ACHN (cell line): Measurements from ENCODE around the gene SLC5A3.

Source experiments
- DNase-seq: peaks from one replicate; pipeline ENCODE4 v3.0.0-alpha.2; 2015
- in situ Hi-C: cut with HindIII; loops from 2 replicates; pipeline ENCODE4 v1.10.0; 2017; ENCODE audit warnings: low sequenced_read_pairs, low pct_ligation_motif_present, low pct_unique_long_range_greater_than_20kb

SLC5A3 gene

GRCh38 chr21:34055615-34056014 is 17.8 kb upstream of the SLC5A3 start:
- in situ Hi-C loops = no loop called here
- DNase-seq = no peak

GRCh38 chr21:34061983-34062382 is 11.4 kb upstream of the SLC5A3 start:
- peak; percentile 4 for DNase-seq
- in situ Hi-C loops = no loop called here

- no peak for DNase-seq
- in situ Hi-C loops = no loop called here
These were observed 8.4 kb upstream of the SLC5A3 start for GRCh38 chr21:34065027-34065426.

DNA sequence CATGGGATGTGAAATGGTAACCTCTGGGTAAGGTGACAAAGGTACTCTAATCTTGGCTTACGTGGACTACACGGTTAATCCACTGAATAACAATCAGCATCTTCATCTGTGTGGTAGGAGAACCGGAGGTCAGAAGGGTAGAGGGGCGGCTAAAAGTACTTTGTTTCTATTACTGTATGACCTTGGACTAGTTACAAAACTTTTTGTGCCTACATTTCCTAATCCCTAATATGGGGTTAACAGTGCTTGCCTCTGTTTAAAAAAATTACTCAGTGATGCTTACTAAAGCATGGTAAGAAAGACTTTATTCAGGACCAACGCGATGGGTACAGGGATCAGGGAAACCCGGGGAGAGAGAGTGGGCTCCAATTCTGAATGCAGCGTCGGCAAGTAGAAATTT is 1.7 kb upstream of the SLC5A3 start:
- DNase-seq = no peak
- in situ Hi-C loops = no loop called here

DNA sequence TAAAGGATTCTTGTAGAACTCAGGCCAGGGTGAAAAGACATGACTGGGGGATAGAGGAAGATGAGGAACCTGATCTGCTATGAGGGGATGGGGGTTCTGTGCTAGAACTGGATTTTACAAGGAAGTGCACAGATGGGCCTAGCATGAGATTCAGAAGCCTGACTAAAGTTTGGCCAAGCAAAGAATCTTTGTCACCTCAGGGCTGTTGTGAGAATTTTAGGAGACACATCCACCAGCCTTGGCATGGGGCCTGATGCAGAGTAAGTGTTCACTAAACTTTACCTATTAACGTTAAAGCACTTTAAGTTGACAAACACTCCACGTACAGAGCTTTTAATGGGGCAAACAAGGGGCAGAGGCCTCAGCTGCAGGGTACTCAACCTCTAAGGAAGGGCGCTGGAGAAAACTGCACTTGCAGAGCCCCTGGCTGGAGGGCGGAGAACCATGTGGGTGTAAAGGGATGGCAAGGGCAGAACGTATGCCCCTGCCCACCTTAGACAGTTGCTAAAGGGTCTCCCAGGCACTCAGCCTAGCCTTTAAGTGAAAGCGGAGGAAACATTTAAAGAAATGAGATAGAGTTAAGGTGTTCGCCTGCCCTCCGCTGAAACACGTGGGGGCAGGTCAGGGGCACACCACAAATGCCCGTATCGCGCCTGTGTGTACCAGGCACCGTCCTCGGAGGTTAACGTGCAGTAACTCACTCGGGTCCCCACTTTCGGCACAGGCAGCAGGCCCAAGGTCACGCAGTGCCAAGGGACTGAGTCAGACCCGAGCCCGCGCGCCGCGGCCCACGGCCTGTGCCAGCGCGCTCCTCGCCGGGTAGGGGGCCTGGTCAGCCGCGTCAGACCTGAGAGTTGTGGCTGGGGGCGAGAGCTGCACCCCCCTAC is 990 bp upstream of the SLC5A3 start:
- no peak for DNase-seq
- in situ Hi-C loops = no loop called here

DNA sequence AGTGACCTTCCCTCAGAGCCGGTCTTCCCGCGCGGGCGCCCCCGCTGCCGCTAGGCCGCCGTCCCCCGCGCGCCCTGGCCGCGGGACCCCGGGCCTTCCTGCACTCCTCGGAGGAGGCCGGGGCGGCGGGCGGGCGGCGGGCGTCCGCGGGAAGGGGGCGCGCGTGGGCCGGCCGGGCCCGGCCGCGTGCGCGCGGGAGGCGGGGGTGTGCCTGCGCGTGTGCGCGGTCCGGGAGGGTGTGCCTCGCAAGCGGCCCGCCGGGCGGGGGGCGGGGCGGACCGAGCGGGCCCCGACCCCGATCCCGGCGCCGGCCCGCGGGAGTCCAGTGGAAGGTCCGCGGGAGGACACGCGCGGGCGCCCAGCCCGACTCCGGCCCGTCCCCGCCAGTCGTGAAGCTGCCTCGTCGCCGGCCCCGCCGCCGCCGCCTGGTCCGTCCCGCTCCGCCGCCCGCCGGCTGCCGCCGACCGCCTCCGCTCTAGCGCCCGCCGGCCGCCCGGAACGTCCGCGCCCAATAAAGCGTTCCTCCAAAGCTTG is 438 bp downstream of the SLC5A3 start:
- DNase-seq = peak; percentile 26
- in situ Hi-C loops = no loop called here

DNA sequence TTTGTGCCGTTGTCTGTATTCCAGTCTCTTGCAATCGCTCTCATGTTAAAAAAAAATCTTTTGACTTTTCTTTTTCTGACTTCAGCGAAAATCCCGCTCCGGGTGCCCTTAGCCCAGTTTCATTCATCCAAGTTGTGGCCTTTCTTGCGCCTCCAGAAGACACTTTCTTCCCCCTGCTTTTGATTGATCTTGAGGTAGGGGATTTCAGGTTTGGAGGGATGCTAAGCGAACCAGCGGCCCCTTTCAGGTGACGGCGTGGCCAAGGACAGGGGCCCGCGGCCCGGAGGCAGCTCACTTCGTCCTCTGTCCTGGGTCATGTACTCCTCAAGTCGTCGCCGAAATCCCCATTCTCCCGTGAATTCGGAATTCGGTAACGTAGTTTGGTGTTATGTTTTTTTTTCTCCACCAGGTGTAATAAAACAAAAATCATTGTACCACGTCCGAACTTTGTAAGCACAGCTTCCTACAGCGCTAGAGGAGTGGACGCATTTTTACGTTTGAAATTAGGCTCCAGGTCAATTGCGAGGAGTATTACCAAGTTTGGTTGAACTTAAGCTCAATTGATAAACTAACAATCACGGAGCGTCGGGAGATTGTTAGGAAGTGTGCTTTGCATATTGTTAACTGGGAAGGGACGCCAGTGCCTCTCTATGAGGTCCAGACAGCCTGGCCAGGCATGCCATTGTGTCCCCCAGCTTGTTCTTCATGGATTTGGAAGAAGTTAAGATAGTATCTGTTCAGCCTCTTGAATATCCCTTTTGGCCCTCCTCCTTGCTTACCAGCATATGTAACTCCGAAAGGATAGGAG is 1.1 kb downstream of the SLC5A3 start:
- in situ Hi-C loops = no loop called here

GRCh38 chr21:34075091-34075425 is 1.7 kb downstream of the SLC5A3 start:
- DNase-seq = no peak
- in situ Hi-C loops = no loop called here

More for the DNA sequence above, 1.1 kb downstream of the SLC5A3 start:
- peak; percentile 5 for DNase-seq

DNA sequence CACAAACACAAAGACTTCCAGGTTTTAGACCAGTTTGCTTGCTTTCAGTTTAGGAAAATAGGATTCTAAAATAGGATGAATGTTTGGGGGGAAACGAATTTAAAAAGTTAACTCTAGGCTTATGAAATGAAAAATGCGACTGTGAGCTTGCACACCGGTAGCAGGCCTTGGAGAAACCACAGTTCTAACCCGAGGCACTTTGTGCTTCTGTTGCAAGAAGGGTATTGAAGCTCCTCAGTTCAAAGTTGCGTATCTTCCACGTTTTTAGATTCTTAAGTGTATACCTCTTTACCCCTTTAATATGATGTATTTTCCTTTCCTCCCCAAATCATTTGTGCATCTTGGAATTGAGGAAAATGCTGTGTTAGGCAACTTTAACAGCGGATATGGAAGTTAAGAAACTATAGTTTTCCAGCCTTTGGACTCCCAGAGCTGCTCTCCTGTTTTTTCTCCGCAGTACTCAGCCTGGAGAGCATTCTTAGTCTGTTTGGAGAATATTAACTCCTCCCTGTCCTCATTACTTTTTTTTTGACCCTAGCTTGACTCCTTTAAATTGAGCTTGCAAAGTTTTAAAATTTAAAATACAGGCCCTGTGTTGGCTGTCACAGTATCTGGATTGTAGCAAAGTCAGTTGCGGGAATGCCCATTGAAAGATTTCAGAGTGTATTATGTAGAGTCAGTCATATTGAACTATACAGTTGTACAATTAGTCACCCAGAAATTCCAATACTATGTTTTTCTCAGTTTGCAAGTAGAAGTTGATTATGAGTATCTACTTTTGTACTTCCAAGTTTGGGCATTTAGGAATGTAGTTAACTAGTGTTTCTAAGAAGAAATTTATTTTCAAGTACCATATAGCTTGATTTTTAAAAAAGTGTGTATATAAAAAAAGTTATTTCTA is 2.6 kb downstream of the SLC5A3 start:
- in situ Hi-C loops = no loop called here

DNA sequence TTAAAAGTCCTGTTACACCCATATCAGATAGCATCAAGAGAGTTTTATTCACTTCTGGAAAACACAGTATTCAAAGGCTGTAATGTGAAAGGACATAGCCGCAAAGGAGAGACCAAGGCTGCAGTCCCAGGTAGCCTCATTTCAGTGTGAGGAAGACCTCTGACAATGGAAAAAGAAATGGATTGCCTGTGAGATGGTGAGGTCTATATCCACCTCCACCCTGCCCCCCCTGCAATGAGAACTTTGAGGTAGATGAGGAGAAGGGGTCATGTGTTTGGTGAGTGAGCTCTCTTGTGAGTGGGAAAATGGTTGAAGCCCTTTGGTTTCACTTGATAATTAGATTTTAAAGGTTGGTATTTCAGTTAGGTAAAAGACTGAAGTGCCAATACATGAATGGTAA is 3.5 kb downstream of the SLC5A3 start:
- in situ Hi-C loops = no loop called here
- DNase-seq = no peak

More for the DNA sequence above, 2.6 kb downstream of the SLC5A3 start:
- DNase-seq = no peak

- in situ Hi-C loops = no loop called here
- DNase-seq = no peak
These were observed 4.5 kb downstream of the SLC5A3 start for GRCh38 chr21:34077888-34078287.

DNA sequence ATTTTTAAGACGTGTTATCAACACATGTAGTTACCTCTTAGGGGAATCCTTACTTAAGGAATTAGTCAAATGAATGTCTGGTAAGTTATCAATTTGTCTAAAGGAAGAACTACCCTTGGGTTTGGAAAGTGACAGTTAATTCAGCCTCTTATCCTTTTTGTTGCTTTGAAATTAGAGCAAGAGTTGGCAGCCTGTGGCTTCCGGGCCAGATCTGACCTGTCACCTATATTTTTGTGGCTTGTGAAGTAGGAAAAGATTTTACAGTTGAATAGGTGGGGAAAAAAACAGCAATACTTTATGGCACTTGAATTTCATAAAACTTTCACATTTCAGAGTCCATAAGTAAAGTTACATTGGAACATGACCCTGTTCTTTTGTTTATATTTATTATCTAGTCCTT is 5.5 kb downstream of the SLC5A3 start:
- in situ Hi-C loops = no loop called here
- no peak for DNase-seq

- in situ Hi-C loops = no loop called here
- DNase-seq = no peak
These were observed 7.3 kb downstream of the SLC5A3 start for GRCh38 chr21:34080710-34081109.

DNA sequence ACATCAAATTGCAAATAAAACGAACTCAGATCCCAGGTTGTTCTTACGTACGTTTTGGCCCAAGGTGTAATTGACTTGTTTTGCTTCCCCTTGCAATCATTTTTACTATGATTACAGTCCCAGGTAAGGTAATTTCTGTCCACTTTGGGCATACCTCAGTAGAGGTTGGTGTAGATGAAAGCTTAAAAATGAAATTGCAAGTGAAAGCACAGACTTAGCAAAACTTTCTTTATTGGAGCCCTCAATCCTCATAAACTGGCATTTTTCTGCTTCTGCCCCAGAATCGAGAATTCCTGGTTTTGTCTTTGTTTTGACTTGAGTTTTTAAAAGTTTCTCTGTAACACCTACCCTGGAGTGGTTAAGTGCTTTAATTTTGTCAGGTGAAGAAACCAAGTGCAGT is 9.4 kb downstream of the SLC5A3 start:
- in situ Hi-C loops = no loop called here
- DNase-seq = no peak

- in situ Hi-C loops = no loop called here
- no peak for DNase-seq
These were observed 10.0 kb downstream of the SLC5A3 start for GRCh38 chr21:34083357-34083756.

GRCh38 chr21:34085129-34085528 is 11.8 kb downstream of the SLC5A3 start:
- in situ Hi-C loops = no loop called here
- DNase-seq = no peak

DNA sequence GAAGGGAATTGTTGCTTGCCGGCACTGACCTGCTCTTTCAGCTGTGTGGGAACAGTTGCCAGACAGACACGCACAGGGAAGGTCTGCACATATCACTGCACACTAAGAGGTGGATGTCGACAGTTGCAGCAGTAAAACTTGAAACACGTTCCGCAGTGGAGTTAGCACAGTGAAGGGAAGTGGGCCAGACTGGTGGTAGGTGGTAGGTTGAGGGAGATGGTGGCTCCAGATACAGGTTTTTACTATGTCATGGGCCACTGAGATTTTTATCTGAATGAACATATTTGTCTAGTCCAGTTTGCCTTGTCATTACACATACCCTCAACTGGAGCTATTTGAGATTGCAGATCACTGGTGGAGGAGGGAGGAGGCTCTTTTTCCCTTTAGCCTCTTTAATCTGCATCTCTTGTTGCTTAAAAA is 13.5 kb downstream of the SLC5A3 start:
- in situ Hi-C loops = no loop called here

DNA sequence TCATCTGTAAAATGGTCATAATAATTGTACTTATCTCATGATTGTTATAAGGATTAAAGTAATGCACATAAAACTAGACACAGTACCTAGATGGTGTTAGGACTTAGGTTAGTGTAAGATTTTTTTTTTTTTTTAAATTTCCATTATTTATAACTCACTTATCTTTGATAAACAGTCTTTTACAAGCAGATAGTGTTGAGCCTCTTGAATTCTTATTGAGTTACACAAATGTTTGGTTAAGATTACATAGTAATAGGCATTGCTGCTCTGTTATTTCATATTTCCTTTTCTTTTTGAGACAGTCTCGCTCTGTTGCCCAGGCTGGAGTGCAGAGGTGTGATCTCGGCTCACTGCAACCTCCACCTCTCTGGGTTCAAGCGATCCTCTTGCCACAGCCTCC is 15.4 kb downstream of the SLC5A3 start:
- in situ Hi-C loops = no loop called here
- no peak for DNase-seq

More for the DNA sequence above, 13.5 kb downstream of the SLC5A3 start:
- DNase-seq = no peak

DNA sequence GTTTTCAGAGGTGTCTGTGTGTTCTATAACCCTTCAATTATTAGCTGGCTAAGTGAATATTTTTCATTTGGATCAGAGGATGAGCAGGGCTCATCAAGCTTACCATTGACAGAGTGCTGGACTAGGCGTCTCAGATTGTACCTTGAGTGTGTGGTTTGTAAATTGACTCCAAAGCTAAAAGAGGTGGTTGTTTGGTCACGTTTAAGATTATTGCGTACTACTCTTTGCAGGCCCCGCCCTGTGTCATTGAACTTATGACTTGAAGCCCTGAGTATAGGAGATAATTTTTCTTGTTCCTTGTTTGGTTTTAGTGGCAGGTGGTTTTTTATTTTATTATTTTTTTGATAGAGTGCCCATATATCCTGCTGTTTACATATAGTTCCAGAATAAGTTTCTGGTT is 17.7 kb downstream of the SLC5A3 start:
- in situ Hi-C loops = no loop called here
- DNase-seq = no peak
